Neural progenitor cell (in vitro differentiated cells): ENCODE results near the gene UBALD2. TPM values are rescaled to one million over a fixed set of nuclear protein-coding genes. Genes with fewer than 3 reads are reported as not detected.

Experiments
- DNase-seq: peaks from one replicate; pipeline ENCODE4 v3.0.0-alpha.2; 2016; ENCODE audit warnings: low spot score
- H2AFZ ChIP-seq: fragments of 200-600 bp; sonication (generic); replicated peaks from 2 replicates; pipeline ENCODE4 v1.6.1; 2016; ENCODE audit warnings: antibody characterized with exemption
- H3F3A ChIP-seq: fragments of 200-600 bp; sonication (generic); 2 replicates; pipeline ENCODE4 v1.6.1; 2016; ENCODE audit warnings: antibody characterized with exemption, low read depth
- H3K27ac ChIP-seq: fragments of 200-600 bp; sonication (generic); 2 replicates; pipeline ENCODE4 v1.5.1; 2016; ENCODE audit warnings: mild to moderate bottlenecking
- H3K27me3 ChIP-seq: fragments of 200-600 bp; sonication (generic); 2 replicates; pipeline ENCODE4 v1.6.1; 2016; ENCODE audit warnings: mild to moderate bottlenecking, moderate library complexity
- H3K36me3 ChIP-seq: fragments of 200-600 bp; sonication (generic); 2 replicates; pipeline ENCODE4 v1.5.1; 2016
- H3K4me1 ChIP-seq: fragments of 200-600 bp; sonication (generic); 2 replicates; pipeline ENCODE4 v1.6.1; 2016; ENCODE audit warnings: mixed run types
- H3K4me2 ChIP-seq: fragments of 200-600 bp; sonication (generic); 2 replicates; pipeline ENCODE4 v1.6.1; 2016
- H3K4me3 ChIP-seq: fragments of 200-600 bp; sonication (generic); 2 replicates; pipeline ENCODE4 v1.5.1; 2016
- H3K79me2 ChIP-seq: fragments of 200-600 bp; sonication (generic); 2 replicates; pipeline ENCODE4 v1.6.1; 2016; ENCODE audit warnings: low read depth
- H3K9ac ChIP-seq: fragments of 200-600 bp; sonication (generic); 2 replicates; pipeline ENCODE4 v1.6.1; 2016
- H3K9me3 ChIP-seq: fragments of 200-600 bp; sonication (generic); 2 replicates; pipeline ENCODE4 v1.5.1; 2016; ENCODE audit warnings: low read depth
- H4K20me1 ChIP-seq: fragments of 200-600 bp; sonication (generic); 2 replicates; pipeline ENCODE4 v1.6.1; 2016; ENCODE audit warnings: low read depth
- H3K27ac Mint-ChIP-seq: 3 replicates; pipeline ENCODE4 v1.8.0; 2021; ENCODE audit warnings: mixed read lengths
- H3K27me3 Mint-ChIP-seq: 2 replicates; pipeline ENCODE4 v1.8.0; 2022; ENCODE audit warnings: low read depth, mild to moderate bottlenecking, inconsistent platforms, moderate library complexity, mixed read lengths; ENCODE audit not compliant: insufficient read depth
- H3K36me3 Mint-ChIP-seq: 3 replicates; pipeline ENCODE4 v1.8.0; 2021; ENCODE audit warnings: mixed read lengths
- H3K4me1 Mint-ChIP-seq: 3 replicates; pipeline ENCODE4 v1.8.0; 2021; ENCODE audit warnings: mixed read lengths
- H3K4me3 Mint-ChIP-seq: 3 replicates; pipeline ENCODE4 v1.8.0; 2021; ENCODE audit warnings: mild to moderate bottlenecking, moderate library complexity, mixed read lengths
- H3K9me3 Mint-ChIP-seq: 3 replicates; pipeline ENCODE4 v1.8.0; 2020; ENCODE audit warnings: mixed read lengths
- EZH2 ChIP-seq: fragments of 200-600 bp; sonication (generic); IDR thresholded peaks from 2 replicates; pipeline ENCODE4 v1.6.1; 2017; ENCODE audit warnings: antibody characterized with exemption, mild to moderate bottlenecking, moderate library complexity
- EZH2phosphoT487 ChIP-seq: fragments of 200-600 bp; sonication (generic); IDR thresholded peaks from 2 replicates; pipeline ENCODE4 v1.6.1; 2017; ENCODE audit warnings: antibody characterized with exemption
- total RNA-seq: library from RNA; depleted of rRNA; stranded (reverse); fragments of >200 nt; gene quantifications from 2 replicates; pipeline ENCODE4 v1.2.3, GENCODE V29; 2015; ENCODE audit warnings: low replicate concordance
- TF ChIP-seq, protein P1 (sequence below): fragments of 200-600 bp; sonication (generic); IDR thresholded peaks from 2 replicates; pipeline ENCODE4 v1.5.1; 2017; ENCODE audit warnings: antibody characterized with exemption, mild to moderate bottlenecking

UBALD2 gene
- total RNA-seq, 1 donor from 2014 or later: 4.2 TPM

GRCh38 chr17:76280650-76281049 is 15.5 kb downstream of the UBALD2 start:
- H3K36me3 ChIP-seq: no peaks in the 10 kb centered on the region
- no peak for DNase-seq
- no peaks in the 10 kb centered on the region for H3K36me3 Mint-ChIP-seq

DNA sequence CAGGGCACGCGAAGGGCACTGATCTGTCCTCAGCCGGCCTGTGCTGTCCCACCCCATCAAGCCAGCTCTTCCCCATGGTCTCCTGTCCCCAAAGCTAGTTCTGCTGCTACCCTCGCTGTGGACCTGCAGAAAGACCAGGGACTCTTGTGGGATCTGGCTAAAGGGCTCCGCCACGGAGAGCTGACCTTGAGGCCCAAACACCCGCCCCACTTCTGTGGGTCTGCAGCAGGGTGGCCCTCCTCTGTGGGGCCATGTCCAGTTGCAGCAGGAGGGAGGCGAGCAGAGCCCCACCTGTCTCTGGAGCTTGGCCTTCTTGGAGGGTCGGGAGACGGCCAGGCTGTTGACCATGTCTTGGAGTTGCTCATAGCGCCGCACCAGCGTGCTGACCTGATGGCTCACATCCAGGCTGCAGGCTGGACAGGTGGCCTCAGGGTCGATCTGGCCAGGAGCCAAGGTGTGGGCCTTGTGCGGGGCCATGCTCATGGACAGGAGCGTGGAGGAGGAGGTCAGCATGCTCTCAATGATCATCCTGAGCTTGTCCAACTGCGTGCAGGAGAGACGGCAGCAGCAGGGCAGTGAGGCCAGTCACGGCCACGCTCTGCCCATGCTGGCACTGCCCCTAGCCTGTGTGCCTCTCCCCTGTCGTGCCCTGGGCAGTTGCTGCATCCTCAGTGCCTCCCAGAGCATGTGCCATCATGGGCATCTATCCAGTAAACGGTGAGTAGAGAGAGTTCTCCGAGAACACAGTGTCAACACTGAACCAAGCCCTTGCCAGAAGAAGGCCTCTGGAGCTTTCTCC is 16.6 kb downstream of the UBALD2 start:
- H3K27ac ChIP-seq: no peak overlapping the region
- H3K27me3 ChIP-seq: no peaks in the 10 kb centered on the region
- no peaks in the 10 kb centered on the region for H3K9me3 ChIP-seq
- DNase-seq: no peak
- peaks cover 4% of the 10 kb centered on the region for H3K36me3 Mint-ChIP-seq
- H3K36me3 ChIP-seq: no peaks in the 10 kb centered on the region
- H3K4me2 ChIP-seq: no peak overlapping the region
- H3K4me1 Mint-ChIP-seq: no peaks in the 10 kb centered on the region
- no peaks in the 10 kb centered on the region for H3K79me2 ChIP-seq
- peak overlapping the region; percentile 21 for H3K27ac Mint-ChIP-seq
- no peak overlapping the region for H2AFZ ChIP-seq
- no peak overlapping the region for H3K4me3 Mint-ChIP-seq
- no peaks in the 10 kb centered on the region for H3F3A ChIP-seq
- H3K9ac ChIP-seq: no peak overlapping the region
- no peaks in the 10 kb centered on the region for H3K4me1 ChIP-seq
- H3K9me3 Mint-ChIP-seq: no peaks in the 10 kb centered on the region
- no peaks in the 10 kb centered on the region for H4K20me1 ChIP-seq
- TF ChIP-seq, protein P1, sequence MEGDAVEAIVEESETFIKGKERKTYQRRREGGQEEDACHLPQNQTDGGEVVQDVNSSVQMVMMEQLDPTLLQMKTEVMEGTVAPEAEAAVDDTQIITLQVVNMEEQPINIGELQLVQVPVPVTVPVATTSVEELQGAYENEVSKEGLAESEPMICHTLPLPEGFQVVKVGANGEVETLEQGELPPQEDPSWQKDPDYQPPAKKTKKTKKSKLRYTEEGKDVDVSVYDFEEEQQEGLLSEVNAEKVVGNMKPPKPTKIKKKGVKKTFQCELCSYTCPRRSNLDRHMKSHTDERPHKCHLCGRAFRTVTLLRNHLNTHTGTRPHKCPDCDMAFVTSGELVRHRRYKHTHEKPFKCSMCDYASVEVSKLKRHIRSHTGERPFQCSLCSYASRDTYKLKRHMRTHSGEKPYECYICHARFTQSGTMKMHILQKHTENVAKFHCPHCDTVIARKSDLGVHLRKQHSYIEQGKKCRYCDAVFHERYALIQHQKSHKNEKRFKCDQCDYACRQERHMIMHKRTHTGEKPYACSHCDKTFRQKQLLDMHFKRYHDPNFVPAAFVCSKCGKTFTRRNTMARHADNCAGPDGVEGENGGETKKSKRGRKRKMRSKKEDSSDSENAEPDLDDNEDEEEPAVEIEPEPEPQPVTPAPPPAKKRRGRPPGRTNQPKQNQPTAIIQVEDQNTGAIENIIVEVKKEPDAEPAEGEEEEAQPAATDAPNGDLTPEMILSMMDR: no peak
- no peak for TF ChIP-seq EZH2
- TF ChIP-seq EZH2phosphoT487: no peak
- no peak overlapping the region for H3K4me3 ChIP-seq
- H3K27me3 Mint-ChIP-seq: peaks cover 5% of the 10 kb centered on the region

More at GRCh38 chr17:76280650-76281049, 15.5 kb downstream of the UBALD2 start:
- no peak overlapping the region for H3K27ac ChIP-seq
- TF ChIP-seq EZH2: no peak
- TF ChIP-seq, protein P1: no peak
- no peak for TF ChIP-seq EZH2phosphoT487
- H4K20me1 ChIP-seq: no peaks in the 10 kb centered on the region
- no peaks in the 10 kb centered on the region for H3K4me1 ChIP-seq
- Mint-ChIP-seq H3K27me3 (peaks cover 5% of the 10 kb centered on the region), H3K4me3 (no peak overlapping the region), H3K27ac (no peak overlapping the region), H3K9me3 (no peaks in the 10 kb centered on the region), H3K4me1 (peaks cover 2% of the 10 kb centered on the region)
- H3K4me3 ChIP-seq: no peak overlapping the region
- H3K4me2 ChIP-seq: no peak overlapping the region
- no peaks in the 10 kb centered on the region for H3K27me3 ChIP-seq
- no peaks in the 10 kb centered on the region for H3K9me3 ChIP-seq
- no peaks in the 10 kb centered on the region for H3K79me2 ChIP-seq
- H3K9ac ChIP-seq: peak overlapping the region; percentile 8
- no peak overlapping the region for H2AFZ ChIP-seq
- no peaks in the 10 kb centered on the region for H3F3A ChIP-seq

DNA sequence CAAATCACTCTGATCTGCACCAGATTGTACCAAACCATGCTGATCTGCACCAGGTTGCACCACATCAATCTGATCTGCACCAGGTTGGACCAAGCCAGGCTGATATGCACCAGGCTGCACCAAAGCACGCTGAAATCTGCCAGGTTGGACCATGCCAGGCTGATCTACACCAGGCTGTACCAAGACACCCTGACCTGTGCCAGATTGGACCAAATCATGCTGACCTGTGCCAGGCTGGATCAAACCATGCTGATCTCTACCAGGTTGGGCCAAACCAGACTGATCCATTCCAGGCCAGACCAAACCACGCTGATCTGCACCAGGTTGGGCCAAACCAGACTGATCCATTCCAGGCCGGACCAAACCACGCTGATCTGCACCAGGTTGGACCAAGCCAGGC is 27.4 kb downstream of the UBALD2 start:
- Histone ChIP-seq H3K4me2 (no peak overlapping the region), H4K20me1 (no peaks in the 10 kb centered on the region), H3K79me2 (no peaks in the 10 kb centered on the region), H3K27me3 (no peaks in the 10 kb centered on the region), H3K27ac (no peak overlapping the region), H3K9ac (no peak overlapping the region), H3K9me3 (no peaks in the 10 kb centered on the region), H3K36me3 (no peaks in the 10 kb centered on the region), H3K4me3 (no peak overlapping the region), H3K4me1 (no peaks in the 10 kb centered on the region), H2AFZ (no peak overlapping the region), H3F3A (no peaks in the 10 kb centered on the region)
- Mint-ChIP-seq H3K27ac (no peak overlapping the region), H3K36me3 (peaks cover 23% of the 10 kb centered on the region), H3K4me1 (no peaks in the 10 kb centered on the region), H3K27me3 (no peaks in the 10 kb centered on the region), H3K4me3 (no peak overlapping the region), H3K9me3 (no peaks in the 10 kb centered on the region)
- DNase-seq: no peak
- TF ChIP-seq, protein P1: no peak
- TF ChIP-seq EZH2: no peak
- TF ChIP-seq EZH2phosphoT487: no peak
